Brain microvascular endothelial cell (primary cell): Measurements from ENCODE around the gene SMAP1.

ENCODE experiments used
- DNase-seq: peaks from one replicate; pipeline ENCODE4 v3.0.0-alpha.2; 2020
- H3K27ac ChIP-seq: fragments of 250-450 bp; sonication (Bioruptor Pico); 2 replicates; pipeline ENCODE4 v1.5.1; 2020; ENCODE audit warnings: mild to moderate bottlenecking, moderate library complexity
- H3K27me3 ChIP-seq: fragments of 250-450 bp; sonication (Bioruptor Pico); replicated peaks from 2 replicates; pipeline ENCODE4 v1.5.1; 2020; ENCODE audit warnings: mild to moderate bottlenecking
- H3K36me3 ChIP-seq: fragments of 250-450 bp; sonication (Bioruptor Pico); replicated peaks from 2 replicates; pipeline ENCODE4 v1.5.1; 2020; ENCODE audit warnings: mild to moderate bottlenecking
- H3K4me3 ChIP-seq: 2 replicates; pipeline ENCODE4 v1.5.1; 2011; ENCODE audit warnings: low read depth, mild to moderate bottlenecking, control low read depth, low read length, moderate library complexity
- CTCF ChIP-seq: IDR thresholded peaks from 2 replicates; pipeline ENCODE4 v1.5.1; 2011; ENCODE audit warnings: low read depth, mild to moderate bottlenecking, moderate library complexity, low read length, control low read depth, inconsistent platforms; ENCODE audit errors: missing control alignments
- in situ Hi-C: cut with HindIII; loops from 2 replicates; pipeline ENCODE4 v1.10.0; 2017; ENCODE audit warnings: low sequenced_read_pairs, low pct_ligation_motif_present

SMAP1 gene

DNA sequence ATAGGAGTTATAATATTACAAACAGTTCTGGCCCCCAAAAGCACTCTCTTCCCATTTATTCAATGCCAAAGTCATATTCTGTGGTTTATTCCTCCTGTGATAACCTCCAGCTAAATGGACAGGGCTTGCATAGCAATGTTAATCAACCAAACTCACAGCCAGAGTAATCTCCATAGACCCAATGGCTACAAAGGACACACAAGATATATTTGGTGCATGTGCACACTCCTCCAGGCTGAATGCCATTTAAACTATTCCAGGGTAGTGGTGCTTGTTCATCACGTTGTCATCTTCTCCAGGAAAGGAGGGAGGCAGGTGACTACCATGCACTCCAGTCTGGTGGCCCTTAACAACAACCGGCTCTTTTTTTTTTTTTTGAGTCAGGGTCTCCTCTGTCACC lies 232.4 kb downstream of the SMAP1 start:
- Histone ChIP-seq H3K27me3 (no peaks in the 10 kb centered on the region), H3K27ac (no peak overlapping the region), H3K4me3 (no peak overlapping the region), H3K36me3 (no peaks in the 10 kb centered on the region)
- no peak for DNase-seq
- TF ChIP-seq CTCF: no peak
- in situ Hi-C loops: no loop called here

GRCh38 chr6:70901324-70901723 lies 233.6 kb downstream of the SMAP1 start:
- H3K27ac ChIP-seq: no peak overlapping the region
- no peak for DNase-seq
- H3K36me3 ChIP-seq: no peaks in the 10 kb centered on the region
- in situ Hi-C loops: no loop called here
- TF ChIP-seq CTCF: peak; percentile 41
- H3K4me3 ChIP-seq: no peak overlapping the region
- no peaks in the 10 kb centered on the region for H3K27me3 ChIP-seq

DNA sequence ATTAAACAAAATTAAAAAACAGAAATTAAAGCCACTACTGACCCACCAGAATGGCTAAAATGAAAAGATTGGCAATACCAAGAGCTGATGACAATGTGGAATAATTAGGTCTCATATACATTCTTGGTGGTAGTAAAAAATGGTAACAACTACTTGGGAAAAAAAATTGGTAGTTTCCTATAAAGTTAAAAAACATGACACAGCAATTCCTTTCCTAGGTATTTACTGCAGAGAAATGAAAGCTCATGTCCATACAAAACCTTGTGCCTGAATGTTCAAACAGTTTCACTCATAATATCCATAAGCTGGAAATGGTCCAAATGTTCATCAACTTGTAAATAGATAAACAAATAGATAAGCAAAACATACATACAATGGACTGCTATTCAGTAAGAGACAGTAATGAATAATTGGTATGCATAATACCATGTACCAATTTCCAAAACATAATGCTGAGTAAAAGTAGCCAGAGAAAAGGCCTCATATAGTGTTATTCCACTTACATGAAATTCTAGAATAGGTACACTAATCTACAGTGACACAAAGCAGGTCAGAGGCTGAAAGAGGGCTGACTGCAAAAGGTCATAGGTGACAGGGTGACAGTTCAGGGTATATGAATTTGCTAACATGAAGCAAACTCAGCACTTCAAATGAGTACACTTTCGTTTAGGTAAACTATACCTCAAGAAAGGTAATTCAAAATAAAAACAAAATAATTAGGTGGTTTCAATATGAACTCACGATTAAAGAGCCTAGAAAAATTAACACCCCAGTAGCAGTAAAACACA lies 236.2 kb downstream of the SMAP1 start:
- Histone ChIP-seq H3K4me3 (no peak overlapping the region), H3K36me3 (no peaks in the 10 kb centered on the region), H3K27ac (no peak overlapping the region), H3K27me3 (no peaks in the 10 kb centered on the region)
- no peak for TF ChIP-seq CTCF
- in situ Hi-C loops: no loop called here
- DNase-seq: no peak

- TF ChIP-seq CTCF: no peak
Observed at GRCh38 chr6:70905742-70906141, 238.1 kb downstream of the SMAP1 start.

More at GRCh38 chr6:70905742-70906141, 238.1 kb downstream of the SMAP1 start:
- Histone ChIP-seq H3K4me3 (no peak overlapping the region), H3K27me3 (no peaks in the 10 kb centered on the region), H3K36me3 (no peaks in the 10 kb centered on the region), H3K27ac (no peak overlapping the region)
- no peak for DNase-seq
- in situ Hi-C loops: no loop called here
